H9 (cell line): ENCODE measurements around the gene FAM180B. TPM values are rescaled to one million over a fixed set of nuclear protein-coding genes. Genes with fewer than 3 reads are reported as not detected.

ENCODE experiments used
- DNase-seq: peaks from one replicate; pipeline ENCODE4 v3.0.0-alpha.2; 2017
- H2AFZ ChIP-seq: one replicate; pipeline ENCODE4 v1.6.1; 2013; ENCODE audit warnings: mild to moderate bottlenecking, low read length, control low read depth, moderate library complexity
- H2AK5ac ChIP-seq: 2 replicates; pipeline ENCODE4 v1.6.1; 2013; ENCODE audit warnings: low read length, control low read depth, mixed read lengths; ENCODE audit not compliant: insufficient read length
- H2BK120ac ChIP-seq: one replicate; pipeline ENCODE4 v1.6.1; 2013; ENCODE audit warnings: low read depth, mild to moderate bottlenecking, low read length, control low read depth, inconsistent platforms; ENCODE audit not compliant: poor library complexity, severe bottlenecking
- H2BK12ac ChIP-seq: 2 replicates; pipeline ENCODE4 v1.6.1; 2013; ENCODE audit warnings: low read length, control low read depth, mixed read lengths, low read depth; ENCODE audit not compliant: insufficient read length
- H2BK15ac ChIP-seq: 2 replicates; pipeline ENCODE4 v1.6.1; 2013; ENCODE audit warnings: low read depth, low read length, control low read depth
- H2BK20ac ChIP-seq: one replicate; pipeline ENCODE4 v1.6.1; 2013; ENCODE audit warnings: low read depth, mild to moderate bottlenecking, low read length, control low read depth, inconsistent platforms; ENCODE audit not compliant: poor library complexity, severe bottlenecking
- H2BK5ac ChIP-seq: 2 replicates; pipeline ENCODE4 v1.6.1; 2013; ENCODE audit warnings: low read length, control low read depth, mixed read lengths; ENCODE audit not compliant: insufficient read length
- H3K14ac ChIP-seq: 2 replicates; pipeline ENCODE4 v1.6.1; 2013; ENCODE audit warnings: low read length, control low read depth; ENCODE audit not compliant: insufficient read depth
- H3K18ac ChIP-seq: 2 replicates; pipeline ENCODE4 v1.6.1; 2013; ENCODE audit warnings: low read depth, mild to moderate bottlenecking, mixed read lengths, low read length, control low read depth; ENCODE audit not compliant: insufficient read length
- H3K23ac ChIP-seq: 2 replicates; pipeline ENCODE4 v1.6.1; 2013; ENCODE audit warnings: low read length, control low read depth, mixed read lengths, low read depth; ENCODE audit not compliant: insufficient read length
- H3K23me2 ChIP-seq: 2 replicates; pipeline ENCODE4 v1.6.1; 2013; ENCODE audit warnings: low read depth, mild to moderate bottlenecking, mixed read lengths, low read length, control low read depth; ENCODE audit not compliant: insufficient read length, poor library complexity, severe bottlenecking
- H3K27ac ChIP-seq: 2 replicates; pipeline ENCODE4 v1.5.1; 2013; ENCODE audit warnings: low read length, control low read depth, mixed read lengths, low read depth; ENCODE audit not compliant: insufficient read length
- H3K27me3 ChIP-seq: 2 replicates; pipeline ENCODE4 v1.6.1; 2013; ENCODE audit warnings: low read length, control low read depth, inconsistent platforms; ENCODE audit not compliant: insufficient read depth
- H3K4ac ChIP-seq: 2 replicates; pipeline ENCODE4 v1.6.1; 2013; ENCODE audit warnings: low read depth, mild to moderate bottlenecking, control low read depth, inconsistent platforms, low read length, moderate library complexity
- H3K4me1 ChIP-seq: 2 replicates; pipeline ENCODE4 v1.6.1; 2013; ENCODE audit warnings: low read length, control low read depth, inconsistent platforms; ENCODE audit not compliant: insufficient read depth
- H3K4me2 ChIP-seq: 2 replicates; pipeline ENCODE4 v1.6.1; 2013; ENCODE audit warnings: low read length, control low read depth, mixed read lengths; ENCODE audit not compliant: insufficient read length, insufficient read depth
- H3K56ac ChIP-seq: 2 replicates; pipeline ENCODE4 v1.6.1; 2013; ENCODE audit warnings: low read depth, mild to moderate bottlenecking, mixed read lengths, low read length, control low read depth; ENCODE audit not compliant: insufficient read length
- H3K79me1 ChIP-seq: 2 replicates; pipeline ENCODE4 v1.6.1; 2013; ENCODE audit warnings: low read depth, mild to moderate bottlenecking, moderate library complexity, low read length, control low read depth, inconsistent platforms; ENCODE audit not compliant: insufficient read depth, poor library complexity, severe bottlenecking
- H3K79me2 ChIP-seq: 2 replicates; pipeline ENCODE4 v1.6.1; 2013; ENCODE audit warnings: low read length, control low read depth, inconsistent platforms; ENCODE audit not compliant: insufficient read depth
- H3K9ac ChIP-seq: 2 replicates; pipeline ENCODE4 v1.6.1; 2013; ENCODE audit warnings: low read length, control low read depth, mixed read lengths; ENCODE audit not compliant: insufficient read length; ENCODE audit errors: extremely low read depth
- H3K9me3 ChIP-seq: one replicate; pipeline ENCODE4 v1.6.1; 2013; ENCODE audit warnings: low read depth, low read length, inconsistent platforms; ENCODE audit not compliant: control insufficient read depth
- H3T11ph ChIP-seq: one replicate; pipeline ENCODE4 v1.6.1; 2013; ENCODE audit warnings: mild to moderate bottlenecking, low read length, control low read depth, inconsistent platforms
- H4K20me1 ChIP-seq: one replicate; pipeline ENCODE4 v1.6.1; 2013; ENCODE audit not compliant: control insufficient read depth, insufficient read length, insufficient read depth
- H4K5ac ChIP-seq: 2 replicates; pipeline ENCODE4 v1.6.1; 2013; ENCODE audit warnings: low read depth, mild to moderate bottlenecking, mixed read lengths, low read length, control low read depth; ENCODE audit not compliant: insufficient read length
- H4K8ac ChIP-seq: replicated peaks from 2 replicates; pipeline ENCODE4 v1.6.1; 2013; ENCODE audit warnings: low read length, control low read depth, mixed read lengths, low read depth; ENCODE audit not compliant: insufficient read length
- H4K91ac ChIP-seq: 2 replicates; pipeline ENCODE4 v1.6.1; 2013; ENCODE audit warnings: low read depth, mild to moderate bottlenecking, moderate library complexity, mixed read lengths, low read length, control low read depth; ENCODE audit not compliant: insufficient read length
- H3K27ac Mint-ChIP-seq, 3 experiments: 2 replicates in 2 of 3; 3 replicates in 1 of 3; pipeline ENCODE4 v1.8.0; 2020 to 2021; ENCODE audit warnings: mixed read lengths in 3 of 3, mild to moderate bottlenecking in 1 of 3, moderate library complexity in 1 of 3
- H3K27me3 Mint-ChIP-seq: 2 replicates; pipeline ENCODE4 v1.8.0; 2021; ENCODE audit warnings: low read depth, mild to moderate bottlenecking, moderate library complexity, mixed read lengths
- H3K36me3 Mint-ChIP-seq, 3 experiments: 2 replicates in 2 of 3; 3 replicates in 1 of 3; pipeline ENCODE4 v1.8.0; 2020 to 2021; ENCODE audit warnings: low read depth in 3 of 3, mixed read lengths in 3 of 3; ENCODE audit not compliant: insufficient read depth in 1 of 3
- H3K4me1 Mint-ChIP-seq, 2 experiments: 2 replicates each; pipeline ENCODE4 v1.8.0; 2020; ENCODE audit warnings: mixed read lengths in 2 of 2
- H3K4me3 Mint-ChIP-seq, 2 experiments: 2 replicates in 1 of 2; 3 replicates in 1 of 2; pipeline ENCODE4 v1.8.0; 2020 to 2021; ENCODE audit warnings: mild to moderate bottlenecking in 2 of 2, mixed read lengths in 2 of 2, moderate library complexity in 1 of 2
- H3K9me3 Mint-ChIP-seq, 2 experiments: 2 replicates in 1 of 2; 3 replicates in 1 of 2; pipeline ENCODE4 v1.8.0; 2020; ENCODE audit warnings: mild to moderate bottlenecking in 2 of 2, mixed read lengths in 2 of 2, moderate library complexity in 1 of 2
- CTCF ChIP-seq: fragments of 200-600 bp; sonication (generic); conservative IDR thresholded peaks from 3 replicates; pipeline ENCODE4 v1.8.0; 2021; ENCODE audit warnings: antibody characterized with exemption, mild to moderate bottlenecking
- WGBS: extraction: QIAGEN DNeasy Blood & Tissue Kit; methylation state at CpG from one replicate; pipeline ENCODE4 v1.1.7; 2013; ENCODE audit warnings: missing lambda C conversion rate, low lambda C conversion rate, mixed read lengths; ENCODE audit not compliant: insufficient read length; ENCODE audit errors: extremely low coverage; 5-methylcytosine and 5-hydroxymethylcytosine counted together
- total RNA-seq: library from RNA; stranded (reverse); gene quantifications from 2 replicates; pipeline ENCODE4 v1.2.1, GENCODE V29; 2021

FAM180B gene
- total RNA-seq, 1 experiment from 2014 or later: 0.37 TPM

- Mint-ChIP-seq H3K9me3 (no peaks in the 10 kb centered on the region), H3K27ac (no peak overlapping the region), H3K4me1 (no peaks in the 10 kb centered on the region), H3K36me3 (peaks cover 0 to 4% (median 2%) of the 10 kb centered on the region in 3 experiments; a peak in 2 of 7 replicates), H3K27me3 (no peaks in the 10 kb centered on the region), H3K4me3 (no peak overlapping the region)
- Histone ChIP-seq H2BK12ac (no peak overlapping the region), H3K27me3 (no peaks in the 10 kb centered on the region), H4K8ac (no peak overlapping the region), H3K79me1 (no peaks in the 10 kb centered on the region), H3K27ac (no peak overlapping the region), H3K9ac (no peak overlapping the region), H2BK20ac (no peak overlapping the region), H3K79me2 (no peaks in the 10 kb centered on the region), H2AK5ac (no peak overlapping the region), H2BK120ac (no peak overlapping the region), H4K5ac (no peak overlapping the region), H2BK5ac (no peak overlapping the region), H4K91ac (no peak overlapping the region), H3K9me3 (no peaks in the 10 kb centered on the region), H3K56ac (no peak overlapping the region), H2AFZ (no peak overlapping the region), H2BK15ac (no peak overlapping the region), H3K4me2 (no peak overlapping the region), H3K23ac (no peak overlapping the region), H3K4me1 (no peaks in the 10 kb centered on the region), H3K14ac (no peak overlapping the region), H3K23me2 (no peaks in the 10 kb centered on the region), H3K18ac (no peak overlapping the region), H3T11ph (no peak overlapping the region), H4K20me1 (no peaks in the 10 kb centered on the region), H3K4ac (no peak overlapping the region)
- no peak for DNase-seq
- no CpG with 5 or more reads among the region's 3 CpGs for WGBS
- TF ChIP-seq CTCF: no peak
Measured at GRCh38 chr11:47605921-47606320, 19.4 kb downstream of the FAM180B start.
